ENCODE data around the gene ZNF100.

GRCh38 chr19:21705393-21705792 is 62.0 kb downstream of the ZNF100 start:
- no peak for TF ChIP-seq CTCF (IDR thresholded peaks at IDR 0.05)
- TF ChIP-seq POLR2A (IDR thresholded peaks at IDR 0.05), result no peak
